ENCODE measurements around the gene NFIX.

NFIX gene

DNA sequence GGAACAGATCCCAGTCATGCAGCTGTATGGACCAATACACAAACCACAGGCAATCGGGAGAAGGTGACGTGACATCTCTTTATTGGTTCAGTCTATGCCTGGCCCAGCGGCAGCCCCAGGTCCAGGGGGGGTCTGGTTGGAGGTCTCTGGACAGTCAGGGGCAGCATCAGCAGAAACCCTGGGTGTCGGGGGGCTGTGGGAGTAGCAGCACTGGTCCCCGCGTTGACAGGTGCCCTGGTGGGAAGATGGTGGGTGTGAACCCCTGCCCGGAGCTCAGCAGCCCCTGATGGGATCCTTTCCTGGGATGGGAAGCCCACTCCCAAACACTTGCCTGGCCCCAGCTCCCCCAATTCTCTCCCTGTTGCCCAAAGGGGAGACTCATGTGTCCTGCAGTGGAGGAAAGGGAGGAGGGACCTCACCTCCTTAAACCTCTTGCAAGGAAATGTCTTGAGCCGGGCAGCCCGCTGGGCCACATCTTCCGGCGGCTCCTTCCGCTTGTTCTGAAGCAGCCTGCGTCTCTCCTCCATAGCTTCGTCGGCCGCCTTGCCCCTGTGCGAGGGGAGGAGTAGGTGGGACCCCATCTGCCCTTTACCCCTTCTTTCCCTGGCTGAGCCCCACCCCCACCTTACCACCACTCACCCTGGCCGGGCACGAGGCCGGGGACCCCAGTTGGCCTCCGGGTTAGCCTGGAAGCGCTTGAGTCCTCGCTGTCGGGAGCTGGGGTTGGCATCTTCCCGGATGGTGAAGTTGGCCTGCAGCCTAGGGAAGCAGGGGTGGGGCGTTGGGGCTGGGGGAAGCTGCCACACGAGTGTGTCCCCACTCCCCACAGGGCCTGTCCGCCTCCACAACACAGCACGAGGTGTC is 109.8 kb downstream of the NFIX start:
- no peak for DNase-seq (ENCODE audit: low read depth)

DNA sequence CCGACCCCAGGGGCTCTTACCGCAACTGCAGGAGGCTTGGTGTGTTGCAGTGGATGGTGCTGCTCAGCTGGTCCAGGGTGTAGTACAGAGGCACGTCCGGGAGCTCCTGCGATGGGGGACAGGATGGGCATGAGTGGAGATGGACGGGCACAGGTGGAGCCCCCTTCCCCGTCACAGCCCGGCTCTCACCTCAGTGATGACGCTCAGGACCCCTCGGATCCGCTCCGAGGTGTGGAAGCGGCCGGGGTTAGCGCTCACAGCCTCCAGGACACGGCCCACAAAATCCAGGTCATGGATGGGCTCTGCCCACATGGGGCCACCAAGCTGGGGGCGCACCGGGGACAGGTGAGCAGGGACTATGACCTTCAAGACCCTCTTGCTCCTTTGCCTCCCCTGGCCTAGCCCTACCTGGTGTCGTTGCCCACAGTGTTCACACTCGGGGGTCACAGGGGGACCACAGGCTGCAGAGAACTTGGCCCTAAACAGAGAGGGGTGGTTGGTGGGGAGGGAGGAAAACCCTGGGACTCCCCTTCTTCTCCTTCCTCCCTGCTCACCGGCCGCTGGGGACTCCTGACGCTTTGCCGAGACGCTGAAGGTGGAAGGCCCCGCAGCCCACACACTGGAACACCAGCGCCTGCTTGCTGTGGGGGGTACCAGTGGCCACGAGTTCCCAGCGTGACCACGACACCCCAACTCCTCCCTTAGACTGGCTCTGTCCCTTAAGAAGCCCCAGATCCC is 114.3 kb downstream of the NFIX start:
- no peak for DNase-seq (ENCODE audit: low read depth)

DNA sequence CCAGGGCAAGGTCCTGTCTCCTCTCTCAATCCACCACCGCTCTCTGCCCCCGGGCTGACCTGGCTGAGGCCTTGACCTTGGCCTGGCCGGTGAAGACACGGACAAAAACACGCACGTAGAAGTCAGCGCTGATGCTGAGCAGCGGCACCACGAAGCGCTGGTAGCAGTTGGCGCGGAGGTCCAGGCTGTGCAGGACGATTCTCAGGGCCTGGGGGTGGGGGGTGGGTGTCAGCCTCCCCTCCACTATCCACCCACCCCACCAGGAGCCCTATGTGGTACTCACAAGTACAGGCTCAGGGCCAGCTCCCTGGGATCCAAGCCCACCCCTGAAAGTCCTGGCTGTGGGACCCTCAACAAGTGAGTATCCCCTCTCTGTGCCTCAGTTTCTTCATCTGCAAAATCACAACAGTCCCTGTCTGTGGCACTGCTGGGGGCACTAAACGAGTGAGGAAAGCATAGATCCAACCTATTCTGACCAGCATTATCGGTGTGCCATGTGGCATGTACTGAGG is 114.9 kb downstream of the NFIX start:
- DNase-seq (ENCODE audit: low read depth), result no peak

DNA sequence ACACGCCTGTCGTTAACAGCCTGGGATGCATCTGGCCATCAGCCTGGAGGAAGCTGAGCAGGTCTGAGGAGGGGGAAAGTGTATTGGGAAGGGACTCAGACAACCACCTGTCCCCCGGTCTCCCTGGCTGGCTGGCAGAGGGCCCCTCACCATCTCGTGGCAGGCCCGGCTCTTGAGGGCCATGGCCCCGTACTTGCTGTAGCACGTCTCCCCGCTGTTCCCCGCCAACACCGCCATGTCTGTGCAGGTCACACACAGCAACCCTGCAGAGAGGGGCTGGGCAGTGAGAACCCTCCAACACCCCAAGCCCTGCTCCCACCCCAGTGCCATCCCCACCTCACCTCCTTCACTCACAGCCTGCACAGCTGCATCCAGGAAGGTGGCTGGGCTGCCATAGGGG is 117.3 kb downstream of the NFIX start:
- DNase-seq (ENCODE audit: low read depth), result no peak

DNA sequence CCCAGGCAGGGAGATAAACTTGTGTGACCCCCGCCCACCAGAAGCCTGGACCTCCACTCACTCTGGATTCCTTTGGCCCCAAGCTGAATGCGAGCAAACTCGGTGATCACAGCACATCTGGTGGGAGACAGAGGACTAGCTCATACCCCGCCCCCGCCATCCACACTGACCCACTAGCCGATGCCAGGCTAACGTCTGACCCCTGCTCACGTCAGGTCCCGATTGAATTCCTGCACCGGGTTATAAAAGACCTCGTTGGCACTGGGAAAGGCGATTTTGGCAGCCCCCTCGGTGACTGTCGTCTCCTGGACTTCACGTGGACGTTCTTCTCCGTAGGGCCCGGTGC is 120.6 kb downstream of the NFIX start:
- DNase-seq (ENCODE audit: low read depth), result no peak

DNA sequence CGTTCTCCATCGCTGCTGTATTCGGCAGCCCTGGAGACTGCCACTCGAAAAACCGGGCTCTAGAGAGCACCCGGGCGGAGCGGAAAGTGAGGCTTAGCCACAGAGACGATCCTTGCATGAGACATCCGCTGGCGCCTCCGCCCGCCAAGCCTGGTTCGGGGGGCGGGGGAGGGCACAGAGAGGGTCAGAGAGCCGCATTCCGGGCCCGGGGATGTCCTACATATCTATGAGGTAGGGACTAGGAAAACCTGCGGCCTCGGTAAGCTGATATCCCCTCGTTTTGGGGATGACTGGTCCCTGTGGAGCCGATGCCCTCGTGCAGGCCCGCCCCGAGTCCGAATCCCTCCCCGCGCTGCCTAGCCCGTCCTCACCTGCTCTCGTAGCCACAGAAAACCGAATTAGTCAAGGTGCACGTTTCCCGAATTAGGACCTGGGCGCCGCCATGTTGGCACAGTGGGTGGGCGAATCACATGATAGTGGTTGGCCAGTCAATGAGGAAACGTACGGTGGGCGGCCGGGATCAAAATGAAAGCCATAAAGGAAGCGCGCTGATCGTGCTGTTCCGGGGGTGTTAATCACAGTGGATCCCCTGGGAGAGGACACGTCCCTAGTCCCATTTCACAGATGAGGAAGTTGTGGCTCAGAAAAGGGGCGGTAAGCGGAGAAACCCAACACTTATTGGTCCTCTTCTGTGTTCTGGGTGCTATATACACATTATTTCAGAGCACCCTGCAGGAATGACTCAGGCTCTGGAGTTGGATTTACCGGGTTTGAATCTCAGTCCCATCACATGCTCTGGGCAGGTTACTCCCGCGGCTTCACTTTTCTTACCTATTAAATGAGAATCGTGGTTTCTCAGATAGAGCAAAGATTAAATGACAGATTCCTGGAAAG is 121.3 kb downstream of the NFIX start, which contains the start of gene TRMT1:
TSS of gene TRMT1 (minus strand) at position 459 of the 894 bp plus-strand sequence. CDS start at position 118, 341 bp downstream.
- DNase-seq (ENCODE audit: low read depth), result peak; percentile 91

DNA sequence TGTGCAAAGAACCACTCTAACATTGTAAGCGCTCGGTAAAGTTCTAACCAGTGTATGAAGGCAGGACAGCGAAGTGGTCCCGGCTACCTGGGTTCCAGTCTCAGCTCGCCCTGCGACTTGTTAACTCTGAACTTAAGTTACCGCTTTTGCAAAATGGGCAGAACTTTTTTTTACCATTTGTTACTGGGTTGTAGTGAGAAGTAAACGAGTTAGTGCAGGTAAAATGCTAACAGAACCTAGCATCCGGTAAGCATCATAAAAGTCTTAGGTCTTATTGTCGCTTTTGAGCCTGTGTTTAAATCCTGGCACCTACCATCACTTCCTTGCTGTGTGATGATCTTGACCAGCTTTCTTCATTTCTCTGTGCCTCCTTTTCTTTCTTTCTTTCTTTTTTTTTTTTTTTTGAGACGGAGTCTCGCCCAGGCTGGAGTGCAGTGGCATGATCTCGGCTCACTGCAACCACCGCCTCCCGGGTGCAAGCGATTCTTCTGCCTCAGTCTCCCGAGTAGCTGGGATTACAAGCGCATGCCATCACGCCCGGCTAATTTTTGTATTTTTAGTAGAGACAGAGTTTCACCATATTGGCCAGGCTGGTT is 122.0 kb downstream of the NFIX start:
- no peak for DNase-seq (ENCODE audit: low read depth)

DNA sequence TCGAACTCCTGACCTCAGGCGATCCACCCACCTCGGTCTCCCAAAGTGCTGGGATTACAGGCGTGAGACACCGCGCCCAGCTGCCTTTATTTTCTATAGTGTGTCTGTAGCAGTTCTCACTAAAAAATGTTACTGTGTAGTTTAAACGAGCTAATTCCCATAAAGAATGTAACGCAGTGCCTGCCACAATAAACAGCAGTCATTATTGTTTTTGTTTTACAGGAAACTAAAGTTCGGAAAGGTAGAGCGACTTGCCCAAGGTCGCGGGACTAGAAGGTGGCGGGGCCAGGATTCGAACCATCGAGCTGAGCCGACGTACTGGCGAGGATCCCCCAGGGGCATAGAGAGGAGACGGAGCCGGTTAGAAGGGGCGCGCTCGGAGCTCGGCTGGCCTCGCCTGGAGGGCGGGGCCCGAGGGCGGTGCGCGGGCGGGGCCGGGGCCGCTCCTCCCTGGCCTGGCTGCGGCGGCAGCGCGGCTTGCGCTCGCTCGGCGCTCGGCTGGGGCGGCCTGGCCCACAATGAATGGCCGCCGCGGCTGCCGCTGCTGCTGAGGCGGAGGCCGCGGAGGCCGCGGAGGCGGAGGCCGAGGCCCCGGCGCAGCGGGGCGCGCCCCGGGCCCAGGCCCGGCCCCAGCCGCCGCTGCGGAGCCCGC is 122.6 kb downstream of the NFIX start, which contains the start of gene NACC1:
TSS of gene NACC1 (plus strand) at position 493 of the 652 bp plus-strand sequence. CDS start 16,944 bp downstream, outside the sequence.
- peak; percentile 86 for DNase-seq (ENCODE audit: low read depth)

DNA sequence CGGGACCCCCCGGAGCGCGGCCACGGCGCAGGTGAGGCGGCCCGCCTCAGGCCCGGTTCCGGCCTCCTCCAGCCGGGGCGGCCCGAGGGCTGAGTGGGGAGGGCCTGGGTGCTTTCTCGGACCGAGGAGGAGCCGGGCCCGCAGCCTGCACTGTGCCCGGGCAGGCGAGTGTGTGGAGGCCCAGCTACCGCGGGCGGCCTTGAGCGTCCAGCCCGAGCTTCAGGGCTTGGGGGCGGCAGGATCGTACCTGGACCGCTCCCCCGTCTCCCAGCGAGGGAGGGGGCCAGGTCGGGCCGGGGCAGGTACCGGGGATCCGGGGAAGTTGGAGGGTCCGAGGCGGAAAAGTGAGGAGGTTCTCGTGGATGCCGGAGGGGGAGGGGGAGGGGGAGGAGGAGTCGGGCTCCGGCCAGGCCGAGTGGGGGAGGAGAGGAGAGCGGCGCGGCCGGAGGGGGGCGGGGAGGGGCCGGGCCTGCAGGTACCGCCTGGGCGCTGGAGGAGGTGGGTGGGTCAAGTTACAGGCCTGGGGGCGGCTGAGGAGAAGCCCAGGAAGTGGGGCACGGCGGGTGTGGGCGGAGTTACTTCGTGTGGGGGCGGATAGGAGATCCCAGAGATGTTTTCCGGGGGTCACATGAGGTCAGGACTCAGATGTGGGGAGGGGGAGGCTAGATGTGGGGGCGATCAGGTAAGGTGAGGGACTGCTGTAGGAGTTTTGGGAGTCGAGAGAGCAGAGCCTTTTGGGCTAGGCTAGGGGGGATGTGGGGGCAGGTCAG is 123.3 kb downstream of the NFIX start:
- DNase-seq (ENCODE audit: low read depth), result no peak

DNA sequence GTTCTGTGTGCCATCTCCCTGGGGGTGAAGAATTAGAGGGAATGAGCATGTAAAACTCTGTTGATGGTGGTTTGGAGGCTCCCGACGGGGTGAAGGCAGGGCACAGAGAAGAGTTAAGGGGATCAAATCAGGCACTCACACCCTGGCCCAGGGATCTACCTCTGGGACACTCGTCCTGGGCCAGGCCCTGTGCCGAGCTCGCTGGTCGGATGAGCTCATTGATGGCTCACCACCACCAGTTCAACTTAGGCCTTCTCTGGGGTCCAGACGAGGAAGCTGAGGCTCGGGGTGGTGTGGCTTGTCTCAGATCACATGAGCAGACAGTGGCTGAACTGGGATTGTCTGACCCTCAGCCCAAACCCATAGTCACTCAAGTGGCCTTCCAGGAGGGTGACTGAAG is 124.4 kb downstream of the NFIX start:
- no peak for DNase-seq (ENCODE audit: low read depth)

DNA sequence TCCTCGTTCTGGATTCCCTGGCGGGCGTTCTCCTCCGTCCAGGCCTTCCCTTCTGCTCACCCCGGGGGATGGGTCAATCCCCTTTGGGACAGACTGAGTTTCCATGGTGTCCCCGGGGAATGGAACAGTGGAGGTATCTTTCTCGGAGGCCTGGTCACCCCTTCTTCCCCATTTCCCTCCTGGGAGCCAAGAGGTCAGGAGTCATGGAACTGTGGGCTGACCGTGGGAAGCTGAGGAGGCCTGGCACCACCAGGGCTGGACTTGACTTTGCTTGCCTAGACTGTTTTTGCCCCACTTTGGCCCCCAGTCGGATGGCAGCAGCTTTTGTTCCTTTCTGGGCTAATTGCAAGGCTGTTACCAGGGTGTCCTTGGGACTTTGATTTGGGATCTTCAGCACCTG is 124.8 kb downstream of the NFIX start:
- DNase-seq (ENCODE audit: low read depth), result no peak

DNA sequence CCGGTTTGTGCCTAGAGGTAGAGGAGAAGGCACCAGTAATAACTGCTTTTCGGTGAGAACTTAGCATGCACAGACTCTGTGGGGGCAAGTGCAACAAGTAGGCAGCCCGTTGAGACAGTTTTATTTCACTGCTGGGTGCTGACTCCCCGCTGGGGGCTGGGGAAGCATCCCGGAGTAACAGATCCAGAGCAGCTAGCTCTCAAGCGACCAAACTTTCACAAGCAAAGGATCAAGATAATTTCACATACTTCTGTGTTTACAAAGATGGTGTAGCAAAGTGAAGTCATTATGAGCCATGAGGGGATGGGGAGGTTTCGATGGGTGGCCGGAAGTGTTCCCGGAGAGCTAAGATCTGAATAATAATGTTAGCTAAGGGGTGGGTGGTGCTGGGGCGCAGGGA is 125.5 kb downstream of the NFIX start:
- no peak for DNase-seq (ENCODE audit: low read depth)

DNA sequence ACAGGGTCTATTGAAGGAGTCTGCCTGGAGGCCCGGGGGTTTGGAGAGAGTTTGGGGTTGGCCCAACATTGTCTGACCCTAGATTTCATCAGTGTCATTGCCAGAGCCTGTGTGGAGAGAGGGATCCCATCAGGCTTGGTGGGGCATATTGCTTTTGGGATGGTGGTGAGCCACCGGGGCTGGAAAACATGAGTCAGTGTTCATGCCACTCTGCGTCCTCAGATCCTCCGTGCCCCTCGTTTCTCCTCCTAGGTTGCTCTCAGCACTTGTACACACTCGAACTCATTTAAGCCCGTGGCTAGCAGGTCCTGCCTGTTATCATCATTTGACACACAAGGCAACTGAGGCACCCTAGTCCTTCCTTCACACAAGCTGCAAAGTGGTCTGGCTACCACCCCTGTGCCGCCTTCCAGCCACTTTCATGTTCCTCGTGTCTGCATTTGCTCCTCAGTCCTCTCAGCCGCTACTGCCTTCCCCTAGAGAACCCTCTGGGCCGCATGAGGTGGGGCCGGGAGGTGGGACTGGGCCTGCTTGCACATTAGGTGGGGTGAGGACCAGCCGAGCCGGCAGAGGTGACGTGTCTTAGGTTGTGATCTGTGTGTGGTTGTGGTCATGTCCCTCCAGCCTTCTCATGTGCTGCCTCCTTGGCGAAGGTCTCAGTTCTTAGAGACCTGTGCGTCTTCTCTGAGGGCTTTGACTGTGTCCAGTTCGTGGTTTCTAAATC is 126.4 kb downstream of the NFIX start:
- no peak for DNase-seq (ENCODE audit: low read depth)

DNA sequence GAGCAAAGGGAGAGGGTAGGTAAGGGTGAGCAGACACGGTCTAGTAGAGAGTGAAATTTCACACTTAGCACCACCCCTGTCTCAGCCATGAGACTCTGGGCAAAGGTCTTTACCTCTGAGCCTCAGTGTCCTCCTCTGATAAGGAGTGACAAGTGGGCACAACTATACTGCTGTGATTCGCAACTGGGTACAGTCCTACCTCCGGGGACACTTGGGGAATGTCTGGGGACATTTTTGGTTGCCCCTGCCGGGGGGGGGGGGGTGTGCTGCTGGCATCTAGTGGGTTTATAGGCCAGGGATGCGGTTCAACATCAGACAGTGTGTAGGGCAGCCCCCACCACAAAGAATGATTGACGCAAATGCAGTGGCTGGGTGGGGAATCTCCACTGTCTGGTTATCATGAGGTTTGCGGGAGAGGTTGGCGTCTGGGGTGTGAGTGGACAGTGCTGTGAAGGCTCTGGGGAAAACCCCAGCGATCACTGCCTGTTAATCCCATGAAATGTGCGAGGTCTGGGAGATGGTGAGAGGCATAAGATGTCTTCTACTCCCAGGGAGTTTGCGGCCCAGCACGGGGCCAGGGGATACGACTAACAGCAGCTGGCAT is 127.1 kb downstream of the NFIX start:
- DNase-seq (ENCODE audit: low read depth), result no peak

DNA sequence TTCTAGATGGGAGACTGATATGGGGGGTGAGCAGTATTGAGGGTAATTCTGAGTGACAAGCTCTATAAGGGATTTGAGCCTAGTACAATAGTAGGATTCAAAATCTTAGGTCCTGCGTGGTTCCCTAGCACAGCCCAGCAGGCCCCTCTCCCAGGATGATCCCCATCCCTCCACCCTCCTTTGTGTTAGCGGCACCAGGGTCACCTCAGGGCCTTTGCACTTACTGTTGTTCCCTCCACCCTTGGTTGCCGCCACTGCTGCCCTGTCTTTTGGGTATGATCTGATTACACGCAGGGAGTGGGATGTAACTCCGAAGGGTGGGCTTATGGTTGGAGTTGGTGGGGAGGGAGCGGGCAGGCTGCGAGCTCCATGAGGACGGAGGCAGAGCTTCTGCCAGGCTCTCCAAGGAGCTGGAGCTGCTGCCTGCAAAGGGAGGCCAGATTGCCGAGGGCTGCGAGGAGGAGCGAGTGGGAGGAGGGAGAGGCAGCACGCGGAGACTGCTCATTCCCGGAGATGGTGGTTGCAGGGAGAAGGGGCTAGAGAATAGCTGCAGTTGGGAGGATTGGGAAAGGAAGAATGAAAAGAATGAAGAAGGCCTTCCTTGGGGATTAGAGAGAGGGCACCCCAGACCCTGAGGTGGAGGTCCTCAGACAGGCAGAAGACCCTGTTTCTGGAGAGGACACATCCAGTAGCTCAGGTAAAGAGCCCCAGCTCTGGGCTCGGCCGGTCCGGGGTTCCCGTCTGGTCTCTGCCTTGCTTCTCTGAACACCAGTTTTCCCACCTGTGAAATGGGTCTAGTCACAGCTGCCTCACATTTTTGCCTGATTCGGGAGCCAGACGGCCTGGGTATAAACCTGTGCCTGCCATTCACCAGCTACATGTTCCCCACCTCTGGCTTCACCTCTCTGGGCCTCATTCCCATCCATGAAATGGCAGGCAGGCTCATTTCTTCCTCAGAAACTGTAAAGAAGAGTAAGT is 128.0 kb downstream of the NFIX start:
- DNase-seq (ENCODE audit: low read depth), result no peak

DNA sequence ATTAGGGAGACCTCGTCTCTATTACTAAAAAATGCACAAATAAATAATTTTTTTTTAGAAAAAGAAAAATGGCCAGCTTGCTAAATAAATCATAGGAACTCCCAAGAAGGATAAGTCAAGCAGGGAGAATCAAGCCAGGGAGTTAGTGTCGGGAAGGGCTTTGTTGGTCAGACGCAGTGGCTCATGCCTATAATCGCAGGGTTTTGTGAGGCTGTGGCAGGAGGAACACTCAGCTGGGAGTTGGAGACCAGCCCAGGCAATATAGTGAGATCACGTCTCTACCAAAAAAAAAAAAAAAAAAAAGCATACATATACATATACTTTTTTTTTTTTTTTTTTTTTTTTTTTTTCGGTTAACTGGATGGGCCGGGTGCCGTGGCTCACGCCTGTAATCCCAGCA is 131.8 kb downstream of the NFIX start:
- no peak for DNase-seq (ENCODE audit: low read depth)

DNA sequence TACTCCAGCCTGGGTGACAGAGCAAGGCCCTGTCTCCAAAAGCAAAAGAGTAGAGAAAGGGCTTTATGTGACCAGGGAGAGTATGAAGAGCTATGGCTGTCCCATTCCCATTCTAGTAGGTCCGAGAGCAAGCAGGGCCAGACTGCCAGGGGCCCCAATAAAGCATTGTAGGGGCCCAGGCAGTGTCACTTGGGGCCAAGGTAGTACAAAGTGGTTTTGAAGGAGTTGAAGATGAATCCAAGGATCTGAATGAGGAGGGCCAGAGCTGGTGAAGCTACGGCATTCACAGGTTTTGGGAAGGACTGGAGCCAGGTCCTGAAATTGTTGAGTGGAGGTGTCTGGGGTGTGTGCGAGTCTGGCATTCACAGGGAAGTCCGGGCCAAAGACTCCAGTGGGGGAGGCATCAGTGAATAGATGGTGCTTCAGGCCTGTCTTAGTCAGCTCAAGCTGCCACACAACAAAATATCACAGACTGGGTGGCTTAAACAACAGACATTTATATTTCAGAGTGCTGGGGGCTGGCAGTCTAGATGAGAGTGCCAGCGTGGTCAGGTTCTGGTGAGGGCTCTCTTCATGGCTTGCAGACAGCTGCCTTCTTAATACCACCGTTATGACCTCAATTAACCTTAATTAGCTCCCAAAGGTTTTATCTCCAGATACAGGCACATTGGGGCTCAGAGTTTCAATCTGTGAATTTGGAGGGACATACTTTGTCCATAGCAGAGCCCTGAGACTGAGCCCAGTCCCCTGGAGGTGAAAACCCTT is 132.7 kb downstream of the NFIX start:
- no peak for DNase-seq (ENCODE audit: low read depth)

Data from stimulated activated CD4-positive, alpha-beta T cell treated with anti-CD3 and anti-CD28 coated beads, Interleukin-2, amount 100 ng/mL, for 4 hours (primary cell).